Measurements from ENCODE around the gene SPEF1. TPM values are rescaled to one million over a fixed set of nuclear protein-coding genes. Genes with fewer than 3 reads are reported as not detected.
A peak's percentile ranks its signal among the peaks of the same experiment; 100 is the strongest.

SPEF1 gene
- total and polyA plus RNA-seq, 12 donors = 0.07 to 0.47 (median 0.23) TPM; not detected in 4

GRCh38 chr20:3744806-3745685, 36.2 kb downstream of the SPEF1 start:
- intact Hi-C loops (cut with DNase I) = no loop called here
- peaks cover 3 to 42% (median 16%) of the 10 kb centered on the region in 9 donors for H3K4me1 ChIP-seq
- H3K36me3 ChIP-seq = peaks cover 0 to 88% (median 11%) of the 10 kb centered on the region in 9 donors
- WGBS, 2 donors = 35 to 39% methylated on average over 45 of the region's 45 CpGs
- H3K9me3 ChIP-seq = no peaks in the 10 kb centered on the region
- no peak for TF ChIP-seq CTCF (IDR thresholded peaks at IDR 0.05)
- H3K27me3 ChIP-seq = peaks cover 0 to 8% (median 3%) of the 10 kb centered on the region in 7 donors
- peak; percentile 43 to 66 (median 51) for ATAC-seq
- peak overlapping the region in 4 of 10 donors; percentile 12 to 68 (median 49) for H3K27ac ChIP-seq
- H3K4me3 ChIP-seq = peak overlapping the region in 1 of 10 donors; percentile 26
- DNase-seq = peak; percentile 54 to 65

GRCh38 chr20:3744037-3744436, 37.2 kb downstream of the SPEF1 start:
- H3K27ac ChIP-seq = peak overlapping the region in 3 of 10 donors; percentile 12 to 68 (median 16)
- no peak overlapping the region for H3K4me3 ChIP-seq
- ATAC-seq (no peak), DNase-seq (no peak)
- WGBS, 2 donors = 91 to 100% methylated on average over 1 of the region's 1 CpG
- H3K4me1 ChIP-seq = peaks cover 7 to 47% (median 21%) of the 10 kb centered on the region in 9 donors
- peaks cover 0 to 78% (median 11%) of the 10 kb centered on the region in 9 donors for H3K36me3 ChIP-seq
- intact Hi-C loops (cut with DNase I) = no loop called here
- H3K27me3 ChIP-seq = peaks cover 0 to 4% (median 0%) of the 10 kb centered on the region in 7 donors
- no peak for TF ChIP-seq CTCF (IDR thresholded peaks at IDR 0.05)
- no peaks in the 10 kb centered on the region for H3K9me3 ChIP-seq

- ATAC-seq = no peak
- Histone ChIP-seq H3K36me3 (peaks cover 0 to 70% (median 10%) of the 10 kb centered on the region in 9 donors), H3K4me1 (peaks cover 7 to 55% (median 25%) of the 10 kb centered on the region in 9 donors), H3K9me3 (no peaks in the 10 kb centered on the region), H3K27ac (peak overlapping the region in 1 of 10 donors; percentile 36), H3K27me3 (peaks cover 0 to 4% (median 0%) of the 10 kb centered on the region in 7 donors), H3K4me3 (no peak overlapping the region)
- 70 to 72% methylated on average over 2 of the region's 2 CpGs for WGBS, 2 donors
- intact Hi-C loops (cut with DNase I) = no loop called here
- no peak for TF ChIP-seq CTCF (IDR thresholded peaks at IDR 0.05)
- DNase-seq = no peak
These were observed 38.0 kb downstream of the SPEF1 start for GRCh38 chr20:3743251-3743650.

DNA sequence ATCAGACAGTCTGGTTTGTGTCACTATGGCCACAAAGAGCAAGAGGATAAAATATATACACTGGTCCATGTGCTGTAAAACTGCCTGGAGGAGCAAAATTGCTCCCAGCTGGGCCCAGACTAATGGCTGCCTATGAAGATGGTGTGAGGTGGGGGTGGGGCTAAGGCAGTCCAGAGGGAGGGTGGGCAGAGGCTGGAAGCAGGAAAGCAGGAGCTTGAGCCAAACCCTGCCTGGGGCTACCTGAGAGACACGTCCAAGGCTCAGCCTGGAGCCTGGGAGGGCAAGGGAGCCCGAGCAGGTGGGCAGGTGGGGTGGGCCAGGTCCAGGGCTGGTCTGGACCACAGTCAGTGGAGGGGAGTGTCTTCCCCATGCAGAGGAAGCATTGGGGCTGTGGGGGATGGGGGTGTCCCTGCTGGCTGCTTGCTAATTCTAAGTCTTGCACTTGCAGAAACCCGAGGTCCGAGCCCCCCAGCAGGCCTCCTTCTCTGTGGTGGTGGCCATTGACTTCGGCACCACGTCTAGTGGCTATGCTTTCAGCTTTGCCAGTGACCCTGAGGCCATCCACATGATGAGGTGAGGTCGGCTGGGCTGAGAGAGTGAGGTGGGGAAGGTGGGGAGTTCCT, 39.3 kb downstream of the SPEF1 start:
- 84% methylated on average over 7 of the region's 7 CpGs for WGBS, 2 donors
- peaks cover 0 to 57% (median 9%) of the 10 kb centered on the region in 9 donors for H3K36me3 ChIP-seq
- H3K4me3 ChIP-seq = no peak overlapping the region
- peaks cover 0 to 4% (median 0%) of the 10 kb centered on the region in 7 donors for H3K27me3 ChIP-seq
- H3K9me3 ChIP-seq = no peaks in the 10 kb centered on the region
- intact Hi-C loops (cut with DNase I) = no loop called here
- no peak for TF ChIP-seq CTCF (IDR thresholded peaks at IDR 0.05)
- DNase-seq = no peak
- H3K27ac ChIP-seq = peak overlapping the region in 2 of 10 donors; percentile 36 to 46
- H3K4me1 ChIP-seq = peaks cover 9 to 68% (median 38%) of the 10 kb centered on the region in 9 donors
- ATAC-seq = no peak

Measured in heart right ventricle (tissue), 16 donors.